ENCODE measurements around the gene IL26. TPM values are rescaled to one million over a fixed set of nuclear protein-coding genes. Genes with fewer than 3 reads are reported as not detected.

Gene IL26
- total RNA-seq, 1 experiment from 2014 or later, result not detected

DNA sequence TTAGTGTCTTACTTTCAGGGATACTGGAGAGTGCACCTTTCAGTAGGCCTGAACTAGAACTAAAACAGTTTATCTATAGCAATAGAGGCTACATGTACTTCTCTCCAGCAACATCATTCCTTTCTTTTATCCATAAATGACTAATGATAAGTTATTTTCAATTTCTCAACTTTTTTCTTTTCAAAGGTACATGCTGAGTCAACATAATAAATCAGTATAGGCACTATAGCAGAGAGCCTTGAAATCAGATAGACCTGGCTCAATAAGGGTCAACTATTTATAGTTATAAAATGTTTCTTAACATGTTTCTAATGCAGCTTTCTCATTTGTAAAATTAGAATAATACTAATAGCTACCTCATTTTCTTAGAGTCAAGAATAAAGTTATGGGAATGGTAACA, 22.2 kb upstream of the IL26 start:
- H3K27ac ChIP-seq (ENCODE audit: low read length), result no peak overlapping the region
- DNase-seq (ENCODE audit: low read depth, low spot score) (no peak), ATAC-seq (no peak)
- no TSS peak for BruUV-seq (replicated peaks)
- TF ChIP-seq REST (IDR thresholded peaks at IDR 0.05; ENCODE audit: insufficient read depth in 1 of 2, low read depth in 2 of 2, low read length in 1 of 2), result no peak
- TF ChIP-seq POLR2AphosphoS5 (IDR thresholded peaks at IDR 0.05; ENCODE audit: low read depth, low read length), result no peak
- TF ChIP-seq TCF7L2 (IDR thresholded peaks at IDR 0.05; ENCODE audit: low read depth, low read length), result no peak
- TF ChIP-seq CTCF (IDR thresholded peaks at IDR 0.05), result no peak
- TF ChIP-seq SIN3A (IDR thresholded peaks at IDR 0.05; ENCODE audit: borderline replicate concordance, insufficient read depth, low read depth, low read length), result no peak
- H3K9me3 ChIP-seq (ENCODE audit: control insufficient read depth, insufficient read depth, low read depth, low read length), result peaks cover 4% of the 10 kb centered on the region; the same call in 1 of the 2 replicates
- H3K4me1 ChIP-seq (ENCODE audit: control insufficient read depth, insufficient read depth, low read length), result no peaks in the 10 kb centered on the region
- no peaks in the 10 kb centered on the region; the same call in 1 of the 2 replicates for H3K27me3 ChIP-seq (ENCODE audit: control insufficient read depth, insufficient read depth, low read length)
- ChIA-PET POLR2A (no interaction called here), CTCF (no interaction called here)
- in situ Hi-C loops (cut with HindIII; ENCODE audit: low pct_unique_long_range_greater_than_20kb, low sequenced_read_pairs), result no loop called here
- no peaks in the 10 kb centered on the region for H3K36me3 ChIP-seq (ENCODE audit: control insufficient read depth, insufficient read depth, low read length)
- H3K4me3 ChIP-seq (ENCODE audit: low read depth in 2 of 2, low read length in 2 of 2), result no peak overlapping the region
- intact Hi-C loops (cut with micrococcal nuclease; ENCODE audit: unreplicated experiment), result no loop called here

DNA sequence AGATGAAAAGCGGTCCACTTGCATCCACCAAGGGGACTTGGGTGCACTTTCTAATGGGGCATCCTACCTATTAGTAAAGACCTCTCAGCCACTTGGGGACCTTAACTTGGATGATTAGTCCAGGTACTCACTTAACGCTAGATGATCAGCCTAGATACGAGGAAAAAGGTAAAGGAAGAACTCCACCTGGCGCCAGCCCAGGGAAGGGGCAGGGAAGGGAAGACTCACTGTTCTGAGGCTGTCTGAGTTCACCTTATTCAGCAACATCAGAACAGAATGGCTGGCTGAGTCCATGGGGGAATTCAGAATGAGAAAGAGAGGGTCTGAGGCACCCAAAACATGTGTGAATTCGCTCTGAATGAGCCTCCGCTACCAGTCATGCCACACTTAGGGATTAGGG, 20.7 kb upstream of the IL26 start:
- no peak overlapping the region for H3K4me3 ChIP-seq (ENCODE audit: low read depth in 2 of 2, low read length in 2 of 2)
- no peak overlapping the region for H3K27ac ChIP-seq (ENCODE audit: low read length)
- no peaks in the 10 kb centered on the region for H3K4me1 ChIP-seq (ENCODE audit: control insufficient read depth, insufficient read depth, low read length)
- TF ChIP-seq REST (IDR thresholded peaks at IDR 0.05; ENCODE audit: insufficient read depth in 1 of 2, low read depth in 2 of 2, low read length in 1 of 2) (no peak), CTCF (IDR thresholded peaks at IDR 0.05) (no peak), SIN3A (IDR thresholded peaks at IDR 0.05; ENCODE audit: borderline replicate concordance, insufficient read depth, low read depth, low read length) (no peak), POLR2AphosphoS5 (IDR thresholded peaks at IDR 0.05; ENCODE audit: low read depth, low read length) (no peak), TCF7L2 (IDR thresholded peaks at IDR 0.05; ENCODE audit: low read depth, low read length) (no peak)
- ChIA-PET CTCF (no interaction called here), POLR2A (no interaction called here)
- ATAC-seq (no peak), DNase-seq (ENCODE audit: low read depth, low spot score) (no peak)
- no peaks in the 10 kb centered on the region for H3K36me3 ChIP-seq (ENCODE audit: control insufficient read depth, insufficient read depth, low read length)
- in situ Hi-C loops (cut with HindIII; ENCODE audit: low pct_unique_long_range_greater_than_20kb, low sequenced_read_pairs), result no loop called here
- intact Hi-C loops (cut with micrococcal nuclease; ENCODE audit: unreplicated experiment), result no loop called here
- H3K9me3 ChIP-seq (ENCODE audit: control insufficient read depth, insufficient read depth, low read depth, low read length), result peaks cover 4% of the 10 kb centered on the region; the same call in 1 of the 2 replicates
- no peaks in the 10 kb centered on the region; the same call in 1 of the 2 replicates for H3K27me3 ChIP-seq (ENCODE audit: control insufficient read depth, insufficient read depth, low read length)
- BruUV-seq (replicated peaks), result no TSS peak
